Neuronal stem cell (in vitro differentiated cells): ENCODE data around the gene ST6GALNAC3.
A peak's percentile ranks its signal among the peaks of the same experiment; 100 is the strongest.

Experiments
- DNase-seq: peaks from one replicate; pipeline ENCODE4 v3.0.0-alpha.2; 2013; ENCODE audit warnings: low spot score
- H2AFZ ChIP-seq: one replicate; pipeline ENCODE4 v1.6.1; 2013; ENCODE audit warnings: mild to moderate bottlenecking, low read length, inconsistent platforms
- H2AK5ac ChIP-seq: 2 replicates; pipeline ENCODE4 v1.6.1; 2013; ENCODE audit warnings: low read depth, mild to moderate bottlenecking, inconsistent platforms, low read length, moderate library complexity, mixed read lengths
- H2BK120ac ChIP-seq: 2 replicates; pipeline ENCODE4 v1.6.1; 2013; ENCODE audit warnings: low read depth, mild to moderate bottlenecking, inconsistent platforms, low read length, moderate library complexity, mixed read lengths
- H2BK12ac ChIP-seq: one replicate; pipeline ENCODE4 v1.6.1; 2013; ENCODE audit warnings: low read length, inconsistent platforms
- H2BK15ac ChIP-seq: 2 replicates; pipeline ENCODE4 v1.6.1; 2013; ENCODE audit warnings: mild to moderate bottlenecking, low read length, inconsistent platforms, mixed read lengths
- H2BK5ac ChIP-seq: one replicate; pipeline ENCODE4 v1.6.1; 2013; ENCODE audit warnings: inconsistent platforms, mild to moderate bottlenecking, low read length, moderate library complexity
- H3K14ac ChIP-seq: one replicate; pipeline ENCODE4 v1.6.1; 2013; ENCODE audit warnings: low read length, inconsistent platforms
- H3K18ac ChIP-seq: 2 replicates; pipeline ENCODE4 v1.6.1; 2013; ENCODE audit warnings: low read length, inconsistent platforms
- H3K23ac ChIP-seq: 2 replicates; pipeline ENCODE4 v1.6.1; 2013; ENCODE audit warnings: low read depth, mild to moderate bottlenecking, mixed read lengths, low read length, inconsistent platforms; ENCODE audit not compliant: poor library complexity
- H3K27ac ChIP-seq: replicated peaks from 3 replicates; pipeline ENCODE4 v1.5.1; 2013; ENCODE audit warnings: low read length, inconsistent platforms
- H3K27me3 ChIP-seq, 3 experiments: 2 replicates each; pipeline ENCODE4 v1.6.1; 2013; ENCODE audit warnings: low read length in 3 of 3, mild to moderate bottlenecking in 2 of 3, inconsistent platforms in 1 of 3, low read depth in 1 of 3, mixed read lengths in 1 of 3, moderate library complexity in 1 of 3; ENCODE audit not compliant: control insufficient read depth in 3 of 3, insufficient read depth in 3 of 3
- H3K36me3 ChIP-seq, 2 donors: replicated peaks in 1 of 2; 2 replicates each; pipeline ENCODE4 v1.6.1; 2013; ENCODE audit warnings: low read length in 2 of 2; ENCODE audit not compliant: control insufficient read depth in 2 of 2, insufficient read depth in 2 of 2
- H3K4ac ChIP-seq: 2 replicates; pipeline ENCODE4 v1.6.1; 2013; ENCODE audit warnings: inconsistent platforms, mild to moderate bottlenecking, low read length, moderate library complexity
- H3K4me1 ChIP-seq, 2 donors: 1 replicate in 1 of 2; 2 replicates in 1 of 2; pipeline ENCODE4 v1.6.1; 2013; ENCODE audit warnings: low read length in 2 of 2, low read depth in 1 of 2; ENCODE audit not compliant: control insufficient read depth in 2 of 2, insufficient read depth in 1 of 2
- H3K4me2 ChIP-seq: one replicate; pipeline ENCODE4 v1.6.1; 2013; ENCODE audit warnings: mild to moderate bottlenecking, low read length, inconsistent platforms; ENCODE audit not compliant: insufficient read depth, poor library complexity, severe bottlenecking
- H3K4me3 ChIP-seq, 2 donors: 2 replicates each; pipeline ENCODE4 v1.5.1; 2013; ENCODE audit warnings: low read length in 2 of 2, mild to moderate bottlenecking in 2 of 2, inconsistent platforms in 1 of 2, moderate library complexity in 1 of 2
- H3K79me1 ChIP-seq: one replicate; pipeline ENCODE4 v1.6.1; 2013; ENCODE audit warnings: low read depth, mild to moderate bottlenecking, inconsistent platforms, low read length, moderate library complexity
- H3K9ac ChIP-seq: one replicate; pipeline ENCODE4 v1.6.1; 2013; ENCODE audit warnings: mild to moderate bottlenecking, low read depth, low read length, inconsistent platforms; ENCODE audit not compliant: poor library complexity
- H3K9me3 ChIP-seq, 2 donors: replicated peaks in 1 of 2; 2 replicates each; pipeline versions ENCODE3 to v1.6.1; 2013; ENCODE audit warnings: low read length in 2 of 2, mild to moderate bottlenecking in 2 of 2, inconsistent platforms in 1 of 2, low read depth in 1 of 2, mixed read lengths in 1 of 2, moderate library complexity in 1 of 2; ENCODE audit not compliant: control insufficient read depth in 2 of 2, insufficient read depth in 1 of 2
- H4K8ac ChIP-seq: one replicate; pipeline ENCODE4 v1.6.1; 2013; ENCODE audit warnings: low read depth, mild to moderate bottlenecking, inconsistent platforms, low read length, moderate library complexity
- H4K91ac ChIP-seq: one replicate; pipeline ENCODE4 v1.6.1; 2013; ENCODE audit warnings: low read length, low read depth, mild to moderate bottlenecking, inconsistent platforms; ENCODE audit not compliant: poor library complexity
- WGBS, 2 donors: extraction: QIAGEN DNeasy Blood & Tissue Kit; methylation state at CpG; one replicate each; pipeline ENCODE4 v1.1.7; 2013; ENCODE audit warnings: missing lambda C conversion rate in 2 of 2, mixed read lengths in 1 of 2; ENCODE audit not compliant: insufficient read length in 2 of 2, insufficient replicate concordance in 1 of 2; ENCODE audit errors: extremely low coverage in 2 of 2; 5-methylcytosine and 5-hydroxymethylcytosine counted together

The ST6GALNAC3 gene

GRCh38 chr1:76542359-76542758, 467.8 kb downstream of the ST6GALNAC3 start:
- no peak overlapping the region for H4K91ac ChIP-seq

GRCh38 chr1:76543495-76543894, 468.9 kb downstream of the ST6GALNAC3 start:
- Histone ChIP-seq H3K9me3 (no peaks in the 10 kb centered on the region), H2AFZ (no peak overlapping the region), H3K4me1 (peaks cover 8 to 13% of the 10 kb centered on the region in 2 donors), H3K9ac (no peak overlapping the region), H3K18ac (no peak overlapping the region), H2AK5ac (no peak overlapping the region), H4K8ac (no peak overlapping the region), H3K14ac (no peak overlapping the region), H4K91ac (no peak overlapping the region), H3K23ac (no peak overlapping the region), H2BK5ac (no peak overlapping the region), H3K4me2 (no peak overlapping the region), H3K36me3 (no peaks in the 10 kb centered on the region), H3K4me3 (no peak overlapping the region), H3K27me3 (no peaks in the 10 kb centered on the region), H3K4ac (no peak overlapping the region), H2BK120ac (no peak overlapping the region), H3K27ac (no peak overlapping the region), H3K79me1 (no peaks in the 10 kb centered on the region), H2BK12ac (no peak overlapping the region), H2BK15ac (no peak overlapping the region)
- no peak for DNase-seq
- no CpG with 5 or more reads among the region's 3 CpGs for WGBS, 2 donors

More at GRCh38 chr1:76542359-76542758, 467.8 kb downstream of the ST6GALNAC3 start:
- no peak for DNase-seq
- Histone ChIP-seq H3K27me3 (no peaks in the 10 kb centered on the region), H3K14ac (no peak overlapping the region), H3K79me1 (no peaks in the 10 kb centered on the region), H3K9ac (no peak overlapping the region), H3K18ac (no peak overlapping the region), H3K23ac (no peak overlapping the region), H2BK120ac (no peak overlapping the region), H3K4me1 (peaks cover 3 to 13% of the 10 kb centered on the region in 2 donors), H3K4me2 (no peak overlapping the region), H3K4me3 (no peak overlapping the region), H2BK15ac (no peak overlapping the region), H3K9me3 (no peaks in the 10 kb centered on the region), H3K36me3 (no peaks in the 10 kb centered on the region), H3K27ac (no peak overlapping the region), H3K4ac (no peak overlapping the region), H2BK12ac (no peak overlapping the region), H2AFZ (no peak overlapping the region), H4K8ac (no peak overlapping the region), H2BK5ac (no peak overlapping the region), H2AK5ac (no peak overlapping the region)

- H4K91ac ChIP-seq, result no peak overlapping the region
- H3K18ac ChIP-seq, result peak overlapping the region; percentile 41
- H2BK15ac ChIP-seq, result no peak overlapping the region
- no peaks in the 10 kb centered on the region for H3K27me3 ChIP-seq
- no peak overlapping the region for H2BK12ac ChIP-seq
- H3K14ac ChIP-seq, result no peak overlapping the region
- H3K9ac ChIP-seq, result no peak overlapping the region
- H2BK120ac ChIP-seq, result no peak overlapping the region
- H3K4me2 ChIP-seq, result no peak overlapping the region
- no peak overlapping the region for H3K4ac ChIP-seq
- peak overlapping the region in 1 of 2 donors; percentile 49 for H3K4me3 ChIP-seq
- H4K8ac ChIP-seq, result no peak overlapping the region
- H3K27ac ChIP-seq, result no peak overlapping the region
- no peaks in the 10 kb centered on the region for H3K79me1 ChIP-seq
- no peak overlapping the region for H2AK5ac ChIP-seq
- no peak overlapping the region for H2BK5ac ChIP-seq
- H3K9me3 ChIP-seq, result no peaks in the 10 kb centered on the region
- H2AFZ ChIP-seq, result no peak overlapping the region
- no peak overlapping the region for H3K23ac ChIP-seq
- no peak for DNase-seq
- H3K4me1 ChIP-seq, result peaks cover 5 to 8% of the 10 kb centered on the region in 2 donors
- WGBS, 2 donors, result no CpG with 5 or more reads among the region's 3 CpGs
- H3K36me3 ChIP-seq, result no peaks in the 10 kb centered on the region
Observed at GRCh38 chr1:76546354-76546933, 471.9 kb downstream of the ST6GALNAC3 start.

GRCh38 chr1:76547916-76548315, 473.4 kb downstream of the ST6GALNAC3 start:
- no peaks in the 10 kb centered on the region for H3K36me3 ChIP-seq
- H3K4ac ChIP-seq, result no peak overlapping the region
- no peak overlapping the region for H3K23ac ChIP-seq
- no peaks in the 10 kb centered on the region for H3K79me1 ChIP-seq
- no peak overlapping the region for H2BK15ac ChIP-seq
- H3K27me3 ChIP-seq, result no peaks in the 10 kb centered on the region
- no peaks in the 10 kb centered on the region for H3K9me3 ChIP-seq
- H3K4me2 ChIP-seq, result no peak overlapping the region
- no peak overlapping the region for H3K9ac ChIP-seq
- H3K4me3 ChIP-seq, result no peak overlapping the region
- H2BK12ac ChIP-seq, result no peak overlapping the region
- no peak overlapping the region for H4K8ac ChIP-seq
- H3K14ac ChIP-seq, result no peak overlapping the region
- H3K4me1 ChIP-seq, result peaks cover 2 to 10% of the 10 kb centered on the region in 2 donors
- no peak overlapping the region for H2BK5ac ChIP-seq
- H3K27ac ChIP-seq, result no peak overlapping the region
- H2AFZ ChIP-seq, result no peak overlapping the region
- H2AK5ac ChIP-seq, result no peak overlapping the region
- no peak overlapping the region for H2BK120ac ChIP-seq
- H3K18ac ChIP-seq, result no peak overlapping the region
- no peak overlapping the region for H4K91ac ChIP-seq
- DNase-seq, result no peak
